ENCODE results near the gene GRM7.

Gene GRM7

GRCh38 chr3:7381741-7382140, 520.8 kb downstream of the GRM7 start:
- no peak for TF ChIP-seq GATA3 (IDR thresholded peaks at IDR 0.05; ENCODE audit: low read depth, low read length)
- TF ChIP-seq GATA2 (IDR thresholded peaks at IDR 0.05; ENCODE audit: low read depth, low read length): no peak

DNA sequence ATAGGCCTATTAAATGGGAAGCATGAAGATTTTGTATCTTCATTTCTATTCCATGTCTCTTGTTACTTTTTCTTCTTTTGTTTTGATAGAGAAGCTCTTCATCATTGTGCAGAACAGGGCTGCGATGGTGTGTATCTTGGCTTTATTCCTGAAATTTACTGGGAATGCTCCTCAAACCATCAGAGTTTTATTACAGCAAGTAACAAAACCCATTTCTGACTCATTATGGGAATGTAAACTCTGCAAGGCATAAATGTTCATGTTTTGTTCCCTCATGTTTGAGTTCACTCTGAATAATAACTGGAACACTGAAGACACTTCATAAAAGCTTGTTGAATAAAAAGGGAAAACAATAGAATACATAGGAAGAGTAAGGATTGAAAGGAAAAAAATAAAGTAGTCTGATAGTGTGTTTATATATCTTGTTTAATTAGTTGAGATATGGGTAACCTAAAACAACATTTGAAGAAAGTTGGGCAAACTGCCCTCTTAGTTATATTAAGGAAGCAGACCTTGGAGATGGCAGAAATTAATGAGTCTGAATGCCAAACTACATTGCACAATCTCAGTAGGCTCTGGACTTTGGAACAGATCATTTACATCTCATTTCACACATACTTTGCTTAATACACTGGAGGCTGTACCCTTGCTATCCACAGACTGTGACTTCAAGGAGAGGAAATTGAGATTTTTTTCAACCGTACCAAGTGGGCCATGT, 521.5 kb downstream of the GRM7 start:
- TF ChIP-seq GATA3 (IDR thresholded peaks at IDR 0.05; ENCODE audit: low read depth, low read length) (no peak), GATA2 (IDR thresholded peaks at IDR 0.05; ENCODE audit: low read depth, low read length) (no peak)

- no peak for TF ChIP-seq GATA3 (IDR thresholded peaks at IDR 0.05; ENCODE audit: low read depth, low read length)
- TF ChIP-seq GATA2 (IDR thresholded peaks at IDR 0.05; ENCODE audit: low read depth, low read length): no peak
These were observed 524.7 kb downstream of the GRM7 start for GRCh38 chr3:7385635-7386034.

- no peak for TF ChIP-seq GATA2 (IDR thresholded peaks at IDR 0.05; ENCODE audit: low read depth, low read length)
These were observed 527.1 kb downstream of the GRM7 start for GRCh38 chr3:7388026-7388425.

DNA sequence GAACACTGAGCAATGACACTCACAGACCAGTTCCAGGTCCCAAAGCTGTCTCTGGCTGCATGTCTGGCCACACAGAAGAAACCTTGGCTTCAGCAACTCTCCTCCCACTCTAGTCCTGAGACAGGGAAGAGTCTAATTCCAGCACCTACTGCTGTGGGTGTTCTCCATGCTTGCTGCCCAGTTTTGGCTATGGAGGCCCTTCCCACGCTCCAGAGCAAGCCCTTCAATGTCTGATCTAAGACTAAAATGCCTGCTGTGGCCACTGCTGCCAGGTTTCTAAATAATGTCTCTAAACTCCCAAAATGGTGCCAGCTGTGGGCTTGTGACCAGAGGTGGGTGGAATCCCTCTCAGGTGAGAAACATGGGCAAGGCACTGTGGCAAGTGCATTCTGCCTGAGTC, 531.3 kb downstream of the GRM7 start:
- TF ChIP-seq GATA3 (IDR thresholded peaks at IDR 0.05; ENCODE audit: low read depth, low read length): no peak
- TF ChIP-seq GATA2 (IDR thresholded peaks at IDR 0.05; ENCODE audit: low read depth, low read length): no peak

DNA sequence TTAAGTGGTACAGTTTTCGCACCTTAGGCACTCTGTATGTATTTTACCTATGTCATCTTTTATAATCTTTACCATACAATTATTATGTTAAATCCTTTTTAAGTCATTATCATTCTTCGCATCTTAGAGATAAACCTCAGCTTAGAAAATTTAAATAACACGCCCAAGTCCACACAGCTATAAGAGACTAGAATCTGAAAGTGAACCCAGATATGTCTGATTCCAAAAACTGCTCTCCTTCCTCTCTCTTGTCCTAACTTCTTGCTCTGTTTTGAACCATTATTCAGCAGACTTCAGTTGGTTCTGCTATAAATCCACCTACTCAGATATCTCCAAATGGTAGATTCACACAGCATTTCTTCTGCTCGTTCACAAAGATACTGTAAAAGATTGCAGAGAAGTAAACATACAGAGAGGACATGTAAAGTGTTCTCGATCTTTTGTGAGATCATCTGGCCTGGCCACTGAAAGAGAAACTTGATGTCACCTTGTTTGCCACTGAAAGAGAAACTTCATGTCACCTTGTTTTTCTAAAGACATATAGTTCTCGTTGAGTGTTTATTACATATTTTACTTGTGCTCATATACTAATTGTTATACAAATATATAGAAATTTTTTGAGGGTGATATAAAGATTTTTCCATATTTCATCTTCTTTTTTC, 533.2 kb downstream of the GRM7 start:
- TF ChIP-seq GATA2 (IDR thresholded peaks at IDR 0.05; ENCODE audit: low read depth, low read length) (no peak), GATA3 (IDR thresholded peaks at IDR 0.05; ENCODE audit: low read depth, low read length) (no peak)

GRCh38 chr3:7396534-7396933, 535.6 kb downstream of the GRM7 start:
- TF ChIP-seq GATA2 (IDR thresholded peaks at IDR 0.05; ENCODE audit: low read depth, low read length) (no peak), GATA3 (IDR thresholded peaks at IDR 0.05; ENCODE audit: low read depth, low read length) (no peak)

GRCh38 chr3:7397097-7397496, 536.2 kb downstream of the GRM7 start:
- TF ChIP-seq GATA2 (IDR thresholded peaks at IDR 0.05; ENCODE audit: low read depth, low read length) (no peak), GATA3 (IDR thresholded peaks at IDR 0.05; ENCODE audit: low read depth, low read length) (no peak)

DNA sequence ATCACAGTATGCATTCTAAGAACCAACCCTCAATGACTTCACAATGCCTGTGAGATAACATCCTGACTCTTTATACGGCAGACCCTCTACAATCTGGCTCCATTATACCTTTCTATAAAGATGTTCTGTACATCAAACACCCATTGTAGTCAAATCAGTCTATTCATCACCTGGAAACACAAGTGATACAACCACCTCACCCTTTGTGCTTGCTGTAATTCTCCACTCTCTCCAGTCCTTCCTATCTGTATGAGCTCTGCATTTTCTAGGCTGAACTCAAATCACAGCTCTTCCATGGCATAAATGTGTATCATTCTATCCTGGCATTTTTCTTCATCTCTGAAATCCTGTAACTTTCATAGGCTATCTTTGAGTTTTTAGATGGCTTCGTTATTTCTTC, 539.4 kb downstream of the GRM7 start:
- TF ChIP-seq GATA3 (IDR thresholded peaks at IDR 0.05; ENCODE audit: low read depth, low read length): no peak
- TF ChIP-seq GATA2 (IDR thresholded peaks at IDR 0.05; ENCODE audit: low read depth, low read length): no peak

- TF ChIP-seq GATA2 (IDR thresholded peaks at IDR 0.05; ENCODE audit: low read depth, low read length) (no peak), GATA3 (IDR thresholded peaks at IDR 0.05; ENCODE audit: low read depth, low read length) (no peak)
These were observed 540.5 kb downstream of the GRM7 start for GRCh38 chr3:7401418-7401817.

GRCh38 chr3:7407107-7407506, 546.2 kb downstream of the GRM7 start:
- no peak for TF ChIP-seq GATA3 (IDR thresholded peaks at IDR 0.05; ENCODE audit: low read depth, low read length)

- TF ChIP-seq GATA2 (IDR thresholded peaks at IDR 0.05; ENCODE audit: low read depth, low read length) (no peak), GATA3 (IDR thresholded peaks at IDR 0.05; ENCODE audit: low read depth, low read length) (no peak)
These were observed 549.9 kb downstream of the GRM7 start for GRCh38 chr3:7410782-7411181.

DNA sequence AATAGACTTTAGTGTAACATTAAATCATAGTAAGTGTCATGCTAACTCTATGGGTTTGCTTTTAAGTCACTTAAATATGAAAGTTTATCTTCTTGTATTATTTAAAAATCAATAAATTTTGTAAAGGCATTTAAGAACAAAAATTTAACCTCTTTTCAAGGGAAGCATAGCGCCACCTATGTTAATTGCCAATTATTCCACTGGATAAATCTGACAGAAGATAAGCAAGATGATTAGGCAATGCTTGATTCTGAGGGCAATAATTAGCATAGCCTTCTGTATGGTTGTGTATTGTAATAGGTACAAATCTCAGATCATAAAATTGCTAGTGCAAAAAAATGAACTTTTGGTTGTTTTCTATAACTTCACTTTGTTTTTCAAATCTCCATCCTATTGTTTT, 560.1 kb downstream of the GRM7 start:
- no peak for TF ChIP-seq GATA2 (IDR thresholded peaks at IDR 0.05; ENCODE audit: low read depth, low read length)

DNA sequence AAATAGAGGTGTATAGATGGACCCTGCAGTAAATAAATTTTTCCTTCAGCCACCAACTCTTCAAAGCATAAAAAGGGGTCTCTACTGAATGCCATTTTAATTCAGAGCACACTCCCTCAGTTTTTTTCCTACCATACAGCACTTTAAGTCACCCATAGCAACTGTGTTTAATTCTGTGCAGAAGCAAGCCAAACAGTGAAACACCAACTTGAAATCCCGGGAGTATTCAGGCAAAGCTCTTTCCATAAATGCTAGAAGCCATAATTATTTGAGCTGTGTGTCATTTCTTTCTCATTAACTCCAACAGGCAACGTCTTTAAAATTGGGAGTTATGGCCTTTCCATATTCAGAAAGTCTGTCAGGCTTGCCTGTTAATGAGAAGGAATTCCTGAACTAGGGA, 562.1 kb downstream of the GRM7 start:
- TF ChIP-seq GATA2 (IDR thresholded peaks at IDR 0.05; ENCODE audit: low read depth, low read length) (no peak), GATA3 (IDR thresholded peaks at IDR 0.05; ENCODE audit: low read depth, low read length) (no peak)

- TF ChIP-seq GATA2 (IDR thresholded peaks at IDR 0.05; ENCODE audit: low read depth, low read length) (no peak), GATA3 (IDR thresholded peaks at IDR 0.05; ENCODE audit: low read depth, low read length) (no peak)
These were observed 563.1 kb downstream of the GRM7 start for GRCh38 chr3:7423995-7424394.

Measured in SH-SY5Y (cell line).